ENCODE data around the gene CX3CL1. TPM values are rescaled to one million over a fixed set of nuclear protein-coding genes. Genes with fewer than 3 reads are reported as not detected.

Gene CX3CL1
- total RNA-seq, 2 experiments from 2014 or later: not detected

- H3K36me3 ChIP-seq (ENCODE audit: insufficient read depth, low read length): no peaks in the 10 kb centered on the region
- CTCF ChIA-PET (ENCODE audit: unreplicated experiment): interaction anchor here (0.6 kb wide), 1 partner anchor 128 kb away, joined by 5 read pairs; no protein-coding TSS in a partner anchor
- BruUV-seq (replicated peaks): no TSS peak
- TF ChIP-seq EZH2phosphoT487 (IDR thresholded peaks at IDR 0.05; ENCODE audit: borderline replicate concordance, low read depth, low read length) (no peak), CTCF (conservative IDR thresholded peaks at IDR 0.05; ENCODE audit: low read length) (no peak)
- no peak overlapping the region for H3K4me3 ChIP-seq (ENCODE audit: low read depth, low read length, poor library complexity, severe bottlenecking)
- no peak overlapping the region for H3K27ac ChIP-seq (ENCODE audit: low read depth, low read length, poor library complexity, severe bottlenecking)
- no peak overlapping the region for H2AFZ ChIP-seq (ENCODE audit: low read length)
- H4K20me1 ChIP-seq (ENCODE audit: insufficient read depth, low read length): no peaks in the 10 kb centered on the region
- no peaks in the 10 kb centered on the region for H3K9me2 ChIP-seq (ENCODE audit: insufficient read depth, low read length)
- H3K4me2 ChIP-seq (ENCODE audit: low read length): no peak overlapping the region
- no peaks in the 10 kb centered on the region for H3K79me2 ChIP-seq (ENCODE audit: insufficient read depth, low read depth, low read length)
- POLR2A ChIA-PET: interaction anchor here (0.7 kb wide), 1 partner anchor 170 kb away, joined by 4 read pairs; no protein-coding TSS in a partner anchor
- DNase-seq (ENCODE audit: low spot score): peak; percentile 45
- H3K4me1 ChIP-seq (ENCODE audit: insufficient read depth, low read length, poor library complexity, severe bottlenecking): peaks cover 8% of the 10 kb centered on the region
- H3K9me3 ChIP-seq (ENCODE audit: low read length): no peaks in the 10 kb centered on the region
- intact Hi-C loops (cut with micrococcal nuclease; ENCODE audit: unreplicated experiment): no loop called here
Measured at GRCh38 chr16:57349212-57350031, 22.9 kb upstream of the CX3CL1 start.

- intact Hi-C loops (cut with micrococcal nuclease; ENCODE audit: unreplicated experiment): no loop called here
- Histone ChIP-seq H3K4me2 (ENCODE audit: low read length) (no peak overlapping the region), H3K79me2 (ENCODE audit: insufficient read depth, low read depth, low read length) (no peaks in the 10 kb centered on the region), H2AFZ (ENCODE audit: low read length) (no peak overlapping the region), H3K27ac (ENCODE audit: low read depth, low read length, poor library complexity, severe bottlenecking) (no peak overlapping the region), H3K36me3 (ENCODE audit: insufficient read depth, low read length) (no peaks in the 10 kb centered on the region), H3K9me3 (ENCODE audit: low read length) (no peaks in the 10 kb centered on the region), H3K9me2 (ENCODE audit: insufficient read depth, low read length) (no peaks in the 10 kb centered on the region), H3K4me1 (ENCODE audit: insufficient read depth, low read length, poor library complexity, severe bottlenecking) (peaks cover 8% of the 10 kb centered on the region), H4K20me1 (ENCODE audit: insufficient read depth, low read length) (no peaks in the 10 kb centered on the region), H3K4me3 (ENCODE audit: low read depth, low read length, poor library complexity, severe bottlenecking) (no peak overlapping the region)
- DNase-seq (ENCODE audit: low spot score): no peak
- TF ChIP-seq EZH2phosphoT487 (IDR thresholded peaks at IDR 0.05; ENCODE audit: borderline replicate concordance, low read depth, low read length) (no peak), CTCF (conservative IDR thresholded peaks at IDR 0.05; ENCODE audit: low read length) (no peak)
- BruUV-seq (replicated peaks): no TSS peak
- CTCF ChIA-PET (ENCODE audit: unreplicated experiment): no interaction called here
- POLR2A ChIA-PET: no interaction called here
Measured at GRCh38 chr16:57352636-57353047, 19.6 kb upstream of the CX3CL1 start.

GRCh38 chr16:57354311-57354710, 18.0 kb upstream of the CX3CL1 start:
- no peaks in the 10 kb centered on the region for H3K9me3 ChIP-seq (ENCODE audit: low read length)
- BruUV-seq (replicated peaks): no TSS peak
- DNase-seq (ENCODE audit: low spot score): no peak
- H3K4me1 ChIP-seq (ENCODE audit: insufficient read depth, low read length, poor library complexity, severe bottlenecking): peaks cover 2% of the 10 kb centered on the region
- no peaks in the 10 kb centered on the region for H3K36me3 ChIP-seq (ENCODE audit: insufficient read depth, low read length)
- ChIA-PET CTCF (ENCODE audit: unreplicated experiment) (no interaction called here), POLR2A (interaction anchor here (0.8 kb wide), 1 partner anchor 12 kb away, joined by 4 read pairs; no protein-coding TSS in a partner anchor)
- no peak overlapping the region for H2AFZ ChIP-seq (ENCODE audit: low read length)
- no peaks in the 10 kb centered on the region for H3K79me2 ChIP-seq (ENCODE audit: insufficient read depth, low read depth, low read length)
- H3K27ac ChIP-seq (ENCODE audit: low read depth, low read length, poor library complexity, severe bottlenecking): no peak overlapping the region
- no peaks in the 10 kb centered on the region for H3K9me2 ChIP-seq (ENCODE audit: insufficient read depth, low read length)
- no peak overlapping the region for H3K4me2 ChIP-seq (ENCODE audit: low read length)
- intact Hi-C loops (cut with micrococcal nuclease; ENCODE audit: unreplicated experiment): no loop called here
- H3K4me3 ChIP-seq (ENCODE audit: low read depth, low read length, poor library complexity, severe bottlenecking): no peak overlapping the region
- no peaks in the 10 kb centered on the region for H4K20me1 ChIP-seq (ENCODE audit: insufficient read depth, low read length)
- TF ChIP-seq CTCF (conservative IDR thresholded peaks at IDR 0.05; ENCODE audit: low read length): no peak
- TF ChIP-seq EZH2phosphoT487 (IDR thresholded peaks at IDR 0.05; ENCODE audit: borderline replicate concordance, low read depth, low read length): no peak

Measured in OCI-LY7 (cell line).